HG03025 (cell line): ENCODE measurements around the gene PEX12.
A peak's percentile ranks its signal among the peaks of the same experiment; 100 is the strongest.
"Not testable (repeated sequence)": the region's sequence is repeated elsewhere in the genome, so short reads cannot be mapped to it uniquely, and the experiment has no call there.

Experiments
- ATAC-seq: cut with Tn5 transposase; IDR thresholded peaks from one replicate; pipeline ENCODE4 v1.9.1; 2021; ENCODE audit warnings: mild to moderate bottlenecking, moderate library complexity; ENCODE audit not compliant: unreplicated experiment, low FRiP score

PEX12 gene

GRCh38 chr17:35578197-35578928 is at the start of gene PEX12:
Gene PEX12 (minus strand): TSS chr17:35578571. CDS start chr17:35578021, 550 bp downstream.
- ATAC-seq, result peak; percentile 82

GRCh38 chr17:35627417-35627816 is 49.0 kb upstream of the PEX12 start:
- no peak for ATAC-seq

DNA sequence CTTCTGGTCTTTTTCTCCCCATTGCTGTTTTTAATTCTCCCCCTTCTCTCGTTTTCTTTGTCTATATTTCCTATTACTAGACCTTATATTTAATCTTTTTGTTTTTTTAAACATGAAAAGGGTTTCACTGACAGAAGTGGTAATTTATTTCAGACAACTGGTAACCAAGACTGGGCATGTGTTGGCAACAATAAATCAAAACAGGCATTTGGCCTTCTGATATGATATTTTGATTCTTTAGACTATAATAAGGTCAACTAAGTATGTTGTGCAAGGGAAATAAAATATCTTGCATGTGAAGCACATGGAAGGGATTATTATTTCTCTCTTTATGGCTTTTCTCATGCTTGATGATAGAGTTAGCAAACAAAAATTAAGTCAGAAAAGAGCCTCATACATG is 43.4 kb upstream of the PEX12 start:
- ATAC-seq, result no peak

DNA sequence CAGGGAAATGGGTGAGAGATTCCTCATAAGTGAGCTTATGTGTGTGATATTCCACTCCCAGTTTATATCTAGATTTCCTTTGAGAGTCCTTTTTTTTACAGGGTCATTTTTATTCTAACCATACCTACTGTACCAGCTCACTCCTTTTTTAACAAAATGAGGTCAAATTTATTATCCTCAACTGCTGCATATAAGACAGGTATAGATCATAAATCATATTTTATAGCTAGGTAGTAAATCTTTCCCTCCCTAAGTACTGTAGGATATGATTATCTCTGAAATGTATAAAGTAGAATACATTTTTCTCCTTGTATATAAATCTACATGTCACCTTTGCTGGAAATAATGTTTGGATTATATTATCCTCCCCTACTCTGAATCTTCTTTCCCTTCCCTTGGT is 40.3 kb upstream of the PEX12 start:
- no peak for ATAC-seq

- ATAC-seq, result no peak
Measured at GRCh38 chr17:35617505-35617904, 39.1 kb upstream of the PEX12 start.

DNA sequence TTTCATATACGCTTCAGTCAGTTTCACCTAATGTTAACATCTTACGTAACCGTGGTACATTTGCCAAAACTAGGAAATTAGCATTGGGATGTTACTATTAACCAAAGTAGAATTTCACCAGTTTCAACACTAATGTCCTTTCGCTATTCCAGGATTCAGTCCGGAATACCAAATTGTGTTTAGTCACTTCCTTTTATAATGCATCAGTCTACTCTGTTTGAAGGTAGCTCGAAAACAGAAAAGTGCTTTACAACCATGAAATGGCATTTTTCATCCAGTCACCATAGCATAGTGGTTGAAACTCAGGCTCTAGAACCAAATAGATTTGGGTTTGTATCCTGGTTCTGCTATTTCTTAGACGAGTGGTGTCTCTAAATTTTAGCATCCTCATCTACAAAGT is 38.2 kb upstream of the PEX12 start:
- no peak for ATAC-seq

GRCh38 chr17:35614810-35615209 is 36.4 kb upstream of the PEX12 start:
- no peak for ATAC-seq

GRCh38 chr17:35612924-35613521 is 34.7 kb upstream of the PEX12 start:
- ATAC-seq, result no peak

- not testable (repeated sequence) for ATAC-seq
Measured at GRCh38 chr17:35610746-35611145, 32.4 kb upstream of the PEX12 start.

DNA sequence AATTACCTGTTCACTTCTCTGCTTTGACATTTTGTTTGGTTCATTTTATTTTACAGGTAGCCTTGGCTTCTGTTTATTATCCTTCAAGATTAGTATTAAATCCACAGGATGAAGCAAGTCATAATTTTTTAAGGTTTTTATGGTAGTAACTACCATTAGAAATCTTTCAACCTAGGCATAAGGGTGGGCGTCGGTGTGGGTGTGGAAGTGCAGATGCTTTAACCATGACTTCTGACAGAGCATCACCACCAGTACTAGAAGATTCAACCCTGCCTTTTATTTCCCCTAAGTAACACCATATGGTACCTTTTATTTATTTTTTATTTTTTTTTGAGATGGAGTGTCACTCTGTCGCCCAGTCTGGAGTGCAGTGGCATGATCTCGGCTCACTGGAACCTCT is 31.5 kb upstream of the PEX12 start:
- ATAC-seq, result no peak

DNA sequence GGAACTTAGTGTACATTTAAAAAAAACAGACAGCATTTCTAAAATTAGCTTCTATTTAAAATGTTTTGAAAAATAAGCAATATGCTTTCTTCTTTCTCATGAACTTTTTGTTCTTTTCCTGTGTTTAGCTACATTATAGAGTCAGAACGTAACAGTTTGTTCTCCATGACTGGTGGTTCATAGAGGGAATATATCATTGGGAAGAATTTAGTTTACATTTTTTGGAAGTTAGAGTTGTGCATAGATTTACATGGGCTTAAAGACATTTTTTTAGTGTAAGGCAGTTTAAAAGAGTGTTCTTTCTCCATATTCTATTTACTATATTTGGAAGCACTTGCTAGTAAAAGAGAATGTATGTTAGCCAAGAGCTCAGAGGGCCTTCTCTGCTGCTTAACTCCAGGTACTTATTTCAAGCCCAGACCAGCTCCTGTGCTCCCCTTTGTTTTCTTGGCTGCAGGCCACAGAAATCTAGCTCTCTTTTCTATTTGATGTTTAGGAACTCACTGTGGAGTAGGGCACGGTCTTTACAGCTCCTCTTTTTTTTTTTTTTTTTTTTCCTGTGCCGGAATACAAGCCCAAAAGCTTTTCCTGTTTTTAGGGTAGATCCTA is 29.0 kb upstream of the PEX12 start:
- no peak for ATAC-seq

DNA sequence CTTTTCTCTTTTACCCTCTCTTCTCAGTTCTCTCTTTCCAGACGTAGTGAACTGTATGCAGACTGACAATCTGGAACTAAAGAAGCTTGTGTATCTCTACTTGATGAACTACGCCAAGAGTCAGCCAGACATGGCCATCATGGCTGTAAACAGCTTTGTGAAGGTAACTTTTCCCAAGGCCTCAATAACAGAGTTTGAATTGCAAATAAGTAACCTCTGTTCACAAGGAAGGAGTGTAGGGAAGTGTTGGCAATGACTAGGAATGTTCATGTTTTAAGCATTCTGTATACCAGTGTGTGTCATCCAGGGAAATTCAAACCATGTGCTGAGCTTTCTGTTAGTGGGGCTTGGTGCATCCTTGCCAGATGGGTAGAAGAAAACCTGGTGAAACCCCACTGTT is 27.3 kb upstream of the PEX12 start:
- ATAC-seq, result no peak

- ATAC-seq, result no peak
Measured at GRCh38 chr17:35603674-35604073, 25.3 kb upstream of the PEX12 start.

DNA sequence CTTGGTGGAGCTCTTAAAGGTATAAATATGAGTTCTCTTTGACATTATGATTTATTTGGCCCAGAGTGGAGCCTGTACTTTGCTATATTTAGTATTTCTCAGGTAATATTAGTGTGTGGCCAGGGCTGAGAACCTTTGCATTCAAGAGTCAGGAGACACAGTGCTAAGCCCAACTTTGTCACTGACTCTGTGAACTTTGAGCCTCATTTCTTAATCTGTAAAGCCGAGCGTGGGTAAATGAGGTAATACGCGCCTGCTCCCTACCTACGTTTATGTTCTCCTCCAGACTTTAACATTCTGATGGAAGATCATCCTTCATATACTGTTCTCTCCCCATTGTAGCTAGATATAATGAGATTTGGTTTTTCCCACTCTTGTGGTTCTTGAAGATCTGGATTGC is 19.2 kb upstream of the PEX12 start:
- ATAC-seq, result no peak

GRCh38 chr17:35596530-35597233 is 18.3 kb upstream of the PEX12 start:
- no peak for ATAC-seq

DNA sequence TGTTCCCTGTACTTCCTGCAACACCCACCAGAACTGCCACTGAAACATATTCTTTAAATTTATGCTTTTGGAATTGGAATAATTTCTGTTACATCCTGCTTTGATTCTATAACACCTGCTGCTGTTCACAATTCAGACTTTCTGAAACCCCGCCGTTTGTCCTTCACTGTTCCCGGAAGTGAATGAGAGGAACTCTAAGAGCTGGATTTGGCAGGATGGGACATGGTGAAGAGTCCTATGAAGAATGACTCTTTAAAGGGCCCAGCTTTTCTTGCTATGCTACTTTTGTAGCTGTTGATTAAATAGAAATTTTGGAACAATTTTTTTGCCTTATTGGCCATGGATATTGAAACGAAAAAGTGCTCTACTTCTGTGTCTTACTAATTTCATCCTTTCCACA is 17.7 kb upstream of the PEX12 start:
- no peak for ATAC-seq

DNA sequence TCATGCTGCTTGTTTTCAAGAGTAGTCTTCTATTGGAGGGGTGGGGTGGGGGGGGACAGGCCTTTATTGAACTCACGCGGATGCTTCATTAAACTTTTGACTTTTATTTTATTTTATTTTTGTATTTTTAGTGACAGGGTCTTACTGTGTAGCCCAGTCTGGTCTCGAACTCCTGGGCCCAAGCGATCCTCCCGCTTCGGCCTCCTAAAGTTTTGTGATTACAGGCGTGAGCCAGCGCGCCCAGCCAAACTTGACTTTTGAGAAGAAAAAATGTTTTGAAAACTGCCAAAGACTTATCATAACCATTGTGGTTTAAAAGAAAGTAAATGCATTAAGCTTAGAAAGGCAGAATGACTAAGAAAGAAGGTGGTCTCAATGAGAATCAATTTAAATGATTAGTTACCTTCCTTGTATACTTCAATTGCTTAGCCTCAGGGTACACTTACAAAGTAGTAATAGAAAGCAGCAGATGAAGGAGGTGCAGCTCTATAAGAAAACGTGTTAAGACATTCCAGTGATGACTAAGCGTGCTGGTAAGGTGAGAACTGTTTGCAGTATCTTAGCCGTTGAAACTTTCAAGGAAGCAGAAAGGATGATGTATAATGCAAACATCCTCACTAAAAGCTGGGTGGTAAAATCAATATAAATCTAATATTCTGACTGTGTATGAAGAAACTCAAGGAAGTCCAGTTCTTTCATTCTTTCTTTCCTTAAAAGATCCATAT is 10.0 kb upstream of the PEX12 start:
- no peak for ATAC-seq

DNA sequence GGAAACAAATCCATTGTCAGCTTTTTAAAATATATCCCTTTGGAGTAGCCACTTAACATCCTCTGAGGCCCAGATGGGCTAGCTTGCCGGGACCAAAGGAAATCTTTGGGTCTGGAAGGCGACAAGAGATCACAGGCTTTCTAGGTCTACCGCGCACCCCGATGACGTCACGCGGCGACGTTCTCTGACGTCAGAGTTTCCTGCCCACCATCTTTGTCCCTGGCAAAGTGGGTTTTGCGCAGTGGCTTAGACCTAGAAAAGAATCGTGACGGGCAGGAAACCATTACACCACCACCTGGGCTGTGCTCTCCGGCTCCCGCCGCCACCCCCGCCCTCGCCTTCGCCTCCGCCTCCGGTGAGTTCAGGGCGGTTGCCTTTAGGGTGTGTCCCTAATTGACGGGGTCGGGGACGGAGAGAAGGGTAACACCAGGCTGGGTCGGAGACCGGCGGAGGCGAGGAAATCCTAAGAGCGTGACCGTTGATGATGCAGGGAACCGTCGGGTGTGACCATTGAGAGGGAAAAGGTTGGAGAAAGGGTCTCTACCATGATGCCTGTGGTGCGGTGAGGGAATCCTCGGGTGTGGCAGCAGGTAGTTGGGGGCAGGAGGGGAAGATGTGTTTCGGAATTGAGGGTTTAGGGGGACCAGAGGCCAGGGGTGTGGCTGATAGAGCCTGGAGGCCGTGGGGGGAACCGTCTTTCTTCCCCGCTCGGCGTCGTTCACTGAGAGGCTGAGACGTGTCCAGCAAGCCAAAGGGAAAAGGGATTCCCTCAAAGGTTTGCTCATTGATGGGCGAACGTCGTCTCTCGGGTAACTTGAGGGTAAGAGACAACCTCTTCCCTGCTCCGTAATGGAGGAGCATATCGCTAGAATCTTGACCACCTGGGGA is 8.9 kb upstream of the PEX12 start, which contains the start of gene AP2B1:
Gene AP2B1, plus strand, starts transcription at position 249 of the 888 bp plus-strand sequence. CDS start 6,709 bp downstream, outside the sequence.
- peak; percentile 68 for ATAC-seq

DNA sequence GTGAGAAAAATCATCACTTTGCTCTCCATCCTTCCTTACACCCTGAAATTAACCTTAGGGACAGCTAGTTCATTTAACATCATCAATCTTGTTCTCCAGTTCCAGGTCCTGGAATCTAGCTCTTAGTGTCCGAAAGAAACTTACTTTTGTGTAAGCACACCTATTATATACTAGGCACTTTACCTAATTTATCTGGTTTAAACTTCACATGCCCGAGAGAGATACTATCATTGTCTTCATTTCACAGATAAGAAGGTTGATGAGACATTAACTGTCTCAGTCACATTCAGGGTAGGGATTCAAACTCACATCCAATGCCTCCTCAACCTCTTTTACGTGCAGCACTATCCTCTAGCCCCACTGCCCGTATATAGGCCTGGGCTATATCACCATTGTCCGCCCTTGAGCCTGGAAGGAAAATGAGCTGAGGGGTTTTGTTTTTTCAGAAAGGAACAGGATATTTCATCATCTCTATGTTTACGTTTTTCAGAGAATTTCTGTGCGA is 8.2 kb upstream of the PEX12 start:
- ATAC-seq, result no peak
